GM10266 (cell line): ENCODE results near the gene TAMM41.
"Not testable (repeated sequence)": the region's sequence is repeated elsewhere in the genome, so short reads cannot be mapped to it uniquely, and the experiment has no call there.

ENCODE experiments used
- DNase-seq: peaks from one replicate; pipeline ENCODE4 v3.0.0; 2012; ENCODE audit errors: extremely low spot score
- CTCF ChIP-seq: IDR thresholded peaks from 2 replicates; pipeline ENCODE4 v1.5.1; 2012; ENCODE audit warnings: mild to moderate bottlenecking, low read depth; ENCODE audit not compliant: control insufficient read depth, insufficient read depth; ENCODE audit errors: missing control alignments

TAMM41 gene

GRCh38 chr3:11775493-11775892 lies 71.2 kb downstream of the TAMM41 start:
- TF ChIP-seq CTCF: no peak
- no peak for DNase-seq

DNA sequence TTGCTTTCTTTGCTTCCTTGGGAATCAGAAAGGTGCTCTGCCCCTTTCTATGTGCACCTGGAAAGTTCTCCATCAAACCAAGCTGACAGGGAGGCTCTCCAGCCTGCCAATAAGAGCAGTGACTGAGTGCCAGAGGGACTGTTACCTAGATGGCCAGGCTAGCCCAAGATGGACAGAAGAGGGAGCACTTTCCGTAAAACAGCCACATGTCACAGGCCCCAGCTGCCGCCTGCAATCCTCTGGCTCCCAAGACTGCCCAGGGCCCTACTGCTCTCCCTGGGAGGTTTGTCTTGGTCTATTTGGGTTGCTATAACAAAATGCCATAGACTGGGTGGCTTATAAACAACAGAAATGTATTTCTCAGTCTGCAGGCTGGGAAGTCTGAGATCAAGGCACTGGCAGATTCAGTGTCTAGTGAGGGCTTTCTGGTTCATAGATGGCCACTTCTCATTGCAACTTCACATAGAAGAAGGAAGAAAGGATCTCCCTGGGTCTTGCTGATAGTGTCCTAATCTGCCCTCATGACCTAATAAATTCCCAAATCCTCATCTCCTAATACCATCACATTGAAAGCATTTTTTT lies 72.3 kb downstream of the TAMM41 start:
- peak; percentile 31 for TF ChIP-seq CTCF
- peak; percentile 31 for DNase-seq

GRCh38 chr3:11771931-11772330 lies 74.8 kb downstream of the TAMM41 start:
- DNase-seq: not testable (repeated sequence)

- no peak for TF ChIP-seq CTCF
- peak; percentile 87 for DNase-seq
Measured at GRCh38 chr3:11770477-11771391, 76.0 kb downstream of the TAMM41 start.

- DNase-seq: no peak
- no peak for TF ChIP-seq CTCF
Measured at GRCh38 chr3:11769704-11770476, 76.8 kb downstream of the TAMM41 start.

- DNase-seq: no peak
- TF ChIP-seq CTCF: no peak
Measured at GRCh38 chr3:11768604-11769003, 78.1 kb downstream of the TAMM41 start.

DNA sequence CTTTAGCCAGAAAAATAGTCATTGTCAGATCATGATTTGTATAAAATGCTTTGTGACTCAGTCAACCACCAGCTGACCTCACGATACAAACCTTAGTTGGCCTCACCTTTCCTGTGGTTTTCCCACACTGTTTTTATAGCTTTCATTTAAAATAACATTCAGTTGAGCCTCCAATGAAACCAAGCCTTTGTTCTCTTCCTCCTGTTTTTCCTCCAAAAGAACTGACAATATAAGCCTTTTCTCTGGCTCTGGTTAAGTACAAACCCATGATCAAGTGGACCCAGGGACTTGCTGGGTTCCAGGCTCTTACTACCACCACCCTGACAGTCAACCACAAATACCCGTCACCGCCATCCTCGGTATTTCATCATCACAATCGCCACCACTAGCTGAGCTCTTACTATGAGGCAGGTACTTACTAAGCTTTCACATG lies 81.7 kb downstream of the TAMM41 start:
- TF ChIP-seq CTCF: no peak
- no peak for DNase-seq
